NCI-H1930 (cell line): ENCODE results near the gene SLC46A1.
"Not testable (repeated sequence)": the region's sequence is repeated elsewhere in the genome, so short reads cannot be mapped to it uniquely, and the experiment has no call there.

ENCODE experiments used
- DNase-seq, 2 experiments: peaks; one replicate each; lab custom pipeline; 2025; lab: John Stamatoyannopoulos, UW

The SLC46A1 gene

GRCh38 chr17:28405632-28406472 is at the start of gene SLC46A1:
SLC46A1 (minus strand) TSS chr17:28406212; CDS start chr17:28406114, 98 bp downstream.
- DNase-seq, result peak; percentile 27 to 33

- DNase-seq, result no peak
Observed at GRCh38 chr17:28449859-28450258, 43.8 kb upstream of the SLC46A1 start.

- DNase-seq, result no peak
Observed at GRCh38 chr17:28447396-28447760, 41.4 kb upstream of the SLC46A1 start.

GRCh38 chr17:28446716-28447395 is 40.8 kb upstream of the SLC46A1 start:
- no peak for DNase-seq

- DNase-seq, result no peak
Observed at GRCh38 chr17:28443901-28444638, 38.1 kb upstream of the SLC46A1 start.

GRCh38 chr17:28434326-28434725 is 28.3 kb upstream of the SLC46A1 start:
- not testable (repeated sequence) for DNase-seq

GRCh38 chr17:28433721-28434120 is 27.7 kb upstream of the SLC46A1 start:
- DNase-seq, result no peak

- not testable (repeated sequence) for DNase-seq
Observed at GRCh38 chr17:28427982-28428381, 22.0 kb upstream of the SLC46A1 start.

- no peak for DNase-seq
Observed at GRCh38 chr17:28427371-28427770, 21.4 kb upstream of the SLC46A1 start.

- DNase-seq, result no peak
Observed at GRCh38 chr17:28426081-28426519, 20.1 kb upstream of the SLC46A1 start.

- no peak for DNase-seq
Observed at GRCh38 chr17:28425206-28425605, 19.2 kb upstream of the SLC46A1 start.

GRCh38 chr17:28421787-28422305 is 15.8 kb upstream of the SLC46A1 start:
- DNase-seq, result no peak

GRCh38 chr17:28416703-28417311 is 10.8 kb upstream of the SLC46A1 start:
- DNase-seq, result peak; percentile 59 to 75

- DNase-seq, result no peak
Observed at GRCh38 chr17:28415886-28416285, 9.9 kb upstream of the SLC46A1 start.

GRCh38 chr17:28413804-28414203 is 7.8 kb upstream of the SLC46A1 start:
- DNase-seq, result no peak

GRCh38 chr17:28412099-28412498 is 6.1 kb upstream of the SLC46A1 start:
- no peak for DNase-seq

GRCh38 chr17:28407974-28408306 is 1.9 kb upstream of the SLC46A1 start:
- no peak for DNase-seq

GRCh38 chr17:28407130-28407973 is 1.3 kb upstream of the SLC46A1 start:
- DNase-seq, result no peak

- no peak for DNase-seq
Observed at GRCh38 chr17:28406473-28406814, 432 bp upstream of the SLC46A1 start.

- no peak for DNase-seq
Observed at GRCh38 chr17:28404812-28405570, 1.0 kb downstream of the SLC46A1 start.

- DNase-seq, result no peak
Observed at GRCh38 chr17:28404461-28404811, 1.6 kb downstream of the SLC46A1 start.
